ENCODE results near the gene TMEM187.

GRCh38 chrX:154022108-154022507, 49.6 kb downstream of the TMEM187 start:
- TF ChIP-seq CTCF (IDR thresholded peaks at IDR 0.05; ENCODE audit: borderline replicate concordance, extremely low read depth, low read length, poor library complexity, severe bottlenecking) (no peak), EZH2 (IDR thresholded peaks at IDR 0.05; ENCODE audit: borderline replicate concordance, low read depth, low read length, severe bottlenecking) (no peak)

All from DND-41 (cell line).